Measurements from ENCODE around the gene NCKAP5. TPM values are rescaled to one million over a fixed set of nuclear protein-coding genes. Genes with fewer than 3 reads are reported as not detected.

NCKAP5 gene
- total and polyA plus RNA-seq, 8 donors = 4.0 to 22.1 (median 14.4) TPM

GRCh38 chr2:133167223-133167622 lies 401.0 kb downstream of the NCKAP5 start:
- Histone ChIP-seq H3K9me3 (no peaks in the 10 kb centered on the region), H3K27me3 (no peaks in the 10 kb centered on the region), H3K27ac (no peak overlapping the region), H3K36me3 (no peaks in the 10 kb centered on the region), H3K4me1 (no peaks in the 10 kb centered on the region), H3K4me3 (no peak overlapping the region)
- no peak for TF ChIP-seq CTCF (IDR thresholded peaks at IDR 0.05)
- DNase-seq (no peak), ATAC-seq (no peak)
- intact Hi-C loops (cut with DNase I) = no loop called here

DNA sequence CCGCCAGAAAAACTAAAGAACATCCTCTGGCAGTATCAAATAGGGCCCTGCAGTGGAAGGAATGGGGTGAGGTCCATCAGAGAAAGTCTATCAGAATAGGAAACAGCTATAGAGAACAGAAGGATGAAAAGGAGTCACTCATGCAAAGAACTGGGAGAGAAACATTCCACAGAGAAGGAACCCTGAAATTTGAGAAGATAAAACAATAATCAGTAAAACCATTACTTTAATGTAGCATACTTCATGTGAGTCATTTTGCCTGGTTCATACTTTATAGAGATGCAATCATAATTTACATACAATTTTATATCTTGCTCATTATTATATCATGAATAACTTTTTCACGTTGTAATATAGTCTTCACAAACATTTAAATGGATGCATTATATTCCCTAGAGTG lies 402.2 kb downstream of the NCKAP5 start:
- H3K9me3 ChIP-seq = no peaks in the 10 kb centered on the region
- ATAC-seq (no peak), DNase-seq (no peak)
- no peaks in the 10 kb centered on the region for H3K36me3 ChIP-seq
- TF ChIP-seq CTCF (IDR thresholded peaks at IDR 0.05) = no peak
- H3K27me3 ChIP-seq = no peaks in the 10 kb centered on the region
- H3K4me1 ChIP-seq = no peaks in the 10 kb centered on the region
- no peak overlapping the region for H3K4me3 ChIP-seq
- no peak overlapping the region for H3K27ac ChIP-seq
- intact Hi-C loops (cut with DNase I) = no loop called here

- no peak for TF ChIP-seq CTCF (IDR thresholded peaks at IDR 0.05)
- H3K27ac ChIP-seq = no peak overlapping the region
- intact Hi-C loops (cut with DNase I) = no loop called here
- H3K4me1 ChIP-seq = no peaks in the 10 kb centered on the region
- H3K9me3 ChIP-seq = no peaks in the 10 kb centered on the region
- DNase-seq (peak in 1 of 4 donors; percentile 39), ATAC-seq (no peak)
- no peaks in the 10 kb centered on the region for H3K27me3 ChIP-seq
- no peaks in the 10 kb centered on the region for H3K36me3 ChIP-seq
- H3K4me3 ChIP-seq = no peak overlapping the region
Measured at GRCh38 chr2:133163111-133163510, 405.2 kb downstream of the NCKAP5 start.

GRCh38 chr2:133158442-133158841 lies 409.8 kb downstream of the NCKAP5 start:
- H3K9me3 ChIP-seq = no peaks in the 10 kb centered on the region
- intact Hi-C loops (cut with DNase I) = no loop called here
- TF ChIP-seq CTCF (IDR thresholded peaks at IDR 0.05) = no peak
- no peak overlapping the region for H3K27ac ChIP-seq
- no peaks in the 10 kb centered on the region for H3K27me3 ChIP-seq
- ATAC-seq = no peak
- DNase-seq = no peak
- H3K36me3 ChIP-seq = no peaks in the 10 kb centered on the region
- no peaks in the 10 kb centered on the region for H3K4me1 ChIP-seq
- no peak overlapping the region for H3K4me3 ChIP-seq

DNA sequence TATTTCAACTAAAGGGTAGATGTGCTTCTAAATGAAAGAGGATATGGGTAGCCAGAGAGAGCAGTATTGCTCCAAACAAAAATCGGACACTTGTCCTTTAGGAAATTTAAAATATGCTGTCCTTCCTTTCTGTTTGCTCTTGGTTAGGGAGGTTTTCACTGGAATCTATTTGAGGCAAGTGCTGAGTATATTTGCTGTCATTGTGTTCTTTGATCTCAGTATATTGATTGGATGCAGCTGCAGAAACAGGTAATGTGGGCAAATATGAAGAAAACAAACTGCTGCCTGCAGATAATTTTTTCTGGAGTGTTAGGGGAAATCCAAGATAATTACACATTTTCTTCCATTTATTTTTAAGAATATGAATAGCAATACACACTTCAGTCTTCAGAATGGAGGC lies 410.2 kb downstream of the NCKAP5 start:
- Histone ChIP-seq H3K27ac (no peak overlapping the region), H3K27me3 (no peaks in the 10 kb centered on the region), H3K9me3 (no peaks in the 10 kb centered on the region), H3K4me3 (no peak overlapping the region), H3K4me1 (no peaks in the 10 kb centered on the region), H3K36me3 (no peaks in the 10 kb centered on the region)
- DNase-seq (no peak), ATAC-seq (no peak)
- TF ChIP-seq CTCF (IDR thresholded peaks at IDR 0.05) = no peak
- intact Hi-C loops (cut with DNase I) = no loop called here
